DND-41 (cell line): Measurements from ENCODE around the gene AGAP1.

Experiments
- EZH2 ChIP-seq: IDR thresholded peaks from 3 replicates; pipeline ENCODE4 v1.6.1; 2012; ENCODE audit warnings: borderline replicate concordance, low read depth, mild to moderate bottlenecking, moderate library complexity, low read length, inconsistent platforms; ENCODE audit not compliant: severe bottlenecking
- TF ChIP-seq, protein P1 (sequence below): IDR thresholded peaks from 2 replicates; pipeline ENCODE4 v1.5.1; 2012; ENCODE audit warnings: borderline replicate concordance, low read length, moderate library complexity, mild to moderate bottlenecking; ENCODE audit not compliant: poor library complexity, severe bottlenecking; ENCODE audit errors: extremely low read depth

- TF ChIP-seq, protein P1, sequence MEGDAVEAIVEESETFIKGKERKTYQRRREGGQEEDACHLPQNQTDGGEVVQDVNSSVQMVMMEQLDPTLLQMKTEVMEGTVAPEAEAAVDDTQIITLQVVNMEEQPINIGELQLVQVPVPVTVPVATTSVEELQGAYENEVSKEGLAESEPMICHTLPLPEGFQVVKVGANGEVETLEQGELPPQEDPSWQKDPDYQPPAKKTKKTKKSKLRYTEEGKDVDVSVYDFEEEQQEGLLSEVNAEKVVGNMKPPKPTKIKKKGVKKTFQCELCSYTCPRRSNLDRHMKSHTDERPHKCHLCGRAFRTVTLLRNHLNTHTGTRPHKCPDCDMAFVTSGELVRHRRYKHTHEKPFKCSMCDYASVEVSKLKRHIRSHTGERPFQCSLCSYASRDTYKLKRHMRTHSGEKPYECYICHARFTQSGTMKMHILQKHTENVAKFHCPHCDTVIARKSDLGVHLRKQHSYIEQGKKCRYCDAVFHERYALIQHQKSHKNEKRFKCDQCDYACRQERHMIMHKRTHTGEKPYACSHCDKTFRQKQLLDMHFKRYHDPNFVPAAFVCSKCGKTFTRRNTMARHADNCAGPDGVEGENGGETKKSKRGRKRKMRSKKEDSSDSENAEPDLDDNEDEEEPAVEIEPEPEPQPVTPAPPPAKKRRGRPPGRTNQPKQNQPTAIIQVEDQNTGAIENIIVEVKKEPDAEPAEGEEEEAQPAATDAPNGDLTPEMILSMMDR = no peak
- no peak for TF ChIP-seq EZH2
These were observed 176.4 kb downstream of the AGAP1 start for GRCh38 chr2:235669983-235670962.
